Progenitor cell of endocrine pancreas (in vitro differentiated cells): Measurements from ENCODE around the gene PRR23E. TPM values are rescaled to one million over a fixed set of nuclear protein-coding genes. Genes with fewer than 3 reads are reported as not detected.

Experiments
- DNase-seq: peaks from one replicate; pipeline ENCODE4 v3.0.0; 2021; ENCODE audit warnings: low spot score; ENCODE audit not compliant: unreplicated experiment
- H3K27ac Mint-ChIP-seq: 2 replicates; pipeline ENCODE4 v1.8.0; 2021; ENCODE audit warnings: mild to moderate bottlenecking, moderate library complexity, mixed read lengths
- H3K27me3 Mint-ChIP-seq: 2 replicates; pipeline ENCODE4 v1.8.0; 2021; ENCODE audit warnings: mixed read lengths
- H3K36me3 Mint-ChIP-seq: 2 replicates; pipeline ENCODE4 v1.8.0; 2022; ENCODE audit warnings: mixed read lengths; ENCODE audit not compliant: insufficient read depth
- H3K4me1 Mint-ChIP-seq: 2 replicates; pipeline ENCODE4 v1.8.0; 2021; ENCODE audit warnings: low read depth, mixed read lengths
- H3K4me3 Mint-ChIP-seq: 2 replicates; pipeline ENCODE4 v1.8.0; 2021; ENCODE audit warnings: low read depth, mild to moderate bottlenecking, moderate library complexity, mixed read lengths
- H3K9me3 Mint-ChIP-seq: 2 replicates; pipeline ENCODE4 v1.8.0; 2021; ENCODE audit warnings: low read depth, mixed read lengths
- total RNA-seq: library from RNA; stranded (reverse); gene quantifications from 2 replicates; pipeline ENCODE4 v1.2.1, GENCODE V29; 2021
- TF ChIP-seq, protein P1 (sequence below): fragments of 200-600 bp; sonication (generic); IDR thresholded peaks from one replicate; pipeline ENCODE4 v1.5.0; 2021; ENCODE audit warnings: antibody characterized with exemption, mild to moderate bottlenecking; ENCODE audit not compliant: unreplicated experiment

The PRR23E gene
- total RNA-seq, 1 donor from 2014 or later = not detected

DNA sequence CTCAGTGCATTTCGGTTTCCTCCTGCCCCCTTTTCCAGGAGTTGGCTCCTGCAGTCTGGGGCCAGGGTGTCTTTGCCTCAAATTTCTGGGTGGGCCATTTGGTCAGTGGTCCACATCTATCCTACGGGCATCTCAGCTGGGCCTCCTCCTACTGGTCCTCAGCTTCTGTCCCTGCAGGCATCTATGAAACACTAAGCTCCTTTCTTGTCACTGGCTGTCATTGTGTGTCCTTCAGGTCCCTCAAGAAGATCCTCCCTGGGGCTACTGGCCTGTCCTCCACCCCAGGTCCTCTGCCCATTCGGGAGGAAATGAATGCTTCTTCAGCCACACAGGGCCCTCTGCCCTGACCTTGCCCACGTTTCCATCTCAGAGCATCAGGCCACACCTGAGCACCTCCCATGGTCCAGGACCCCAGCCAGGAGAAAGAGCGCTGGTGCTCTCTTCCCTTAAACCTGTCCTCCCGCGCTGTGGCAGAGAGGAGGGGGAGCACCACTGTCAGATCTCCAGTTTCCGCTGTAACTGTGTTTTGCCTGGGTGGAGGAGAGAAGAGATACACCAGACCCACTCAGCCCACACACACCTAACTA, 1.8 kb downstream of the PRR23E start:
- H3K27ac Mint-ChIP-seq = no peak overlapping the region

DNA sequence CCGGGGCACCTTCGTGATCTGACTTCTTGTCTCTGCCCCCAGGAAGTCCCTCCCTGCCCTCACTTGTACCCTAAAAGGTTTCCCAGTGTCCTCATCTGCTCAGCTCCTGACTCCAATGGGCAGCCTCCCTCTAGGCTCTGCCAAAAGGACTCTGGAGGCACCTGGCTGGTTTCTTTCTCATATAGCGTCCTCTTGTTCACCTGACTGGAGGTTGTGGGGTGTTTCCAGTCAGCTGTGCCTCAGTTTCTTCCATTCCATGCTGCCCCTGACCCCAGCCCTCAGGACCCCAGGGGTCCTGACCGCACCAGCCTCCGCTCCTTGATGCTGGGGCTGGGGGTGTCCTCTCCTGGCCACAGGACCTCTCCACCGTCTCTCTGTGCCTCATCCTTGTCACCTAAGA, 2.5 kb downstream of the PRR23E start:
- H3K27me3 Mint-ChIP-seq = peaks cover 24% of the 10 kb centered on the region

More for the DNA sequence above, 1.8 kb downstream of the PRR23E start:
- Mint-ChIP-seq H3K4me1 (peaks cover 3% of the 10 kb centered on the region), H3K4me3 (no peak overlapping the region), H3K9me3 (peaks cover 7% of the 10 kb centered on the region), H3K36me3 (no peaks in the 10 kb centered on the region), H3K27me3 (peaks cover 24% of the 10 kb centered on the region)
- TF ChIP-seq, protein P1, sequence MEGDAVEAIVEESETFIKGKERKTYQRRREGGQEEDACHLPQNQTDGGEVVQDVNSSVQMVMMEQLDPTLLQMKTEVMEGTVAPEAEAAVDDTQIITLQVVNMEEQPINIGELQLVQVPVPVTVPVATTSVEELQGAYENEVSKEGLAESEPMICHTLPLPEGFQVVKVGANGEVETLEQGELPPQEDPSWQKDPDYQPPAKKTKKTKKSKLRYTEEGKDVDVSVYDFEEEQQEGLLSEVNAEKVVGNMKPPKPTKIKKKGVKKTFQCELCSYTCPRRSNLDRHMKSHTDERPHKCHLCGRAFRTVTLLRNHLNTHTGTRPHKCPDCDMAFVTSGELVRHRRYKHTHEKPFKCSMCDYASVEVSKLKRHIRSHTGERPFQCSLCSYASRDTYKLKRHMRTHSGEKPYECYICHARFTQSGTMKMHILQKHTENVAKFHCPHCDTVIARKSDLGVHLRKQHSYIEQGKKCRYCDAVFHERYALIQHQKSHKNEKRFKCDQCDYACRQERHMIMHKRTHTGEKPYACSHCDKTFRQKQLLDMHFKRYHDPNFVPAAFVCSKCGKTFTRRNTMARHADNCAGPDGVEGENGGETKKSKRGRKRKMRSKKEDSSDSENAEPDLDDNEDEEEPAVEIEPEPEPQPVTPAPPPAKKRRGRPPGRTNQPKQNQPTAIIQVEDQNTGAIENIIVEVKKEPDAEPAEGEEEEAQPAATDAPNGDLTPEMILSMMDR = no peak
- no peak for DNase-seq

DNA sequence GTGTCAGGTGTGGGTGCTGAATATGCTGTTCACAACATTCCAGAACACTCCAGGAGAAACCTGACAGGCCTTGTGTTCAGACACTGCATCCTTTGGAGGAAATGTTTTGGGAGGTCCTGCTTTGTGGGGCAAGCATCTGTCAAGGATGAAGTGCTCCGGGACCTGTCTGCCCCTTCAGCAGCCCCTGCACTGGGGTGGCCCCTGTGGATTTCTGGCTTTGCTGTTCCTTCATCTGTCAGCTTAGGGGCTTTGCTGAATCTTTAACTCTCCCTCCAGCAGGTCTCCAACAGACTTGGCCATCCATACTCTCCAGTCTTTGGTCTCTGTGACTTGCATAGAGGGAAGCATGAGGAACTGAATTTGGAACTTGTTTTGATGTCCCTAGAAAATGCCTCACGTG, 3.1 kb downstream of the PRR23E start:
- no peak for DNase-seq
- peaks cover 3% of the 10 kb centered on the region for H3K4me1 Mint-ChIP-seq
- TF ChIP-seq, protein P1 = no peak

More for the DNA sequence above, 2.5 kb downstream of the PRR23E start:
- peaks cover 7% of the 10 kb centered on the region for H3K9me3 Mint-ChIP-seq
- no peak for DNase-seq
- H3K4me1 Mint-ChIP-seq = peaks cover 3% of the 10 kb centered on the region
- no peaks in the 10 kb centered on the region for H3K36me3 Mint-ChIP-seq
- H3K4me3 Mint-ChIP-seq = no peak overlapping the region
- H3K27ac Mint-ChIP-seq = no peak overlapping the region
- TF ChIP-seq, protein P1 = no peak

DNA sequence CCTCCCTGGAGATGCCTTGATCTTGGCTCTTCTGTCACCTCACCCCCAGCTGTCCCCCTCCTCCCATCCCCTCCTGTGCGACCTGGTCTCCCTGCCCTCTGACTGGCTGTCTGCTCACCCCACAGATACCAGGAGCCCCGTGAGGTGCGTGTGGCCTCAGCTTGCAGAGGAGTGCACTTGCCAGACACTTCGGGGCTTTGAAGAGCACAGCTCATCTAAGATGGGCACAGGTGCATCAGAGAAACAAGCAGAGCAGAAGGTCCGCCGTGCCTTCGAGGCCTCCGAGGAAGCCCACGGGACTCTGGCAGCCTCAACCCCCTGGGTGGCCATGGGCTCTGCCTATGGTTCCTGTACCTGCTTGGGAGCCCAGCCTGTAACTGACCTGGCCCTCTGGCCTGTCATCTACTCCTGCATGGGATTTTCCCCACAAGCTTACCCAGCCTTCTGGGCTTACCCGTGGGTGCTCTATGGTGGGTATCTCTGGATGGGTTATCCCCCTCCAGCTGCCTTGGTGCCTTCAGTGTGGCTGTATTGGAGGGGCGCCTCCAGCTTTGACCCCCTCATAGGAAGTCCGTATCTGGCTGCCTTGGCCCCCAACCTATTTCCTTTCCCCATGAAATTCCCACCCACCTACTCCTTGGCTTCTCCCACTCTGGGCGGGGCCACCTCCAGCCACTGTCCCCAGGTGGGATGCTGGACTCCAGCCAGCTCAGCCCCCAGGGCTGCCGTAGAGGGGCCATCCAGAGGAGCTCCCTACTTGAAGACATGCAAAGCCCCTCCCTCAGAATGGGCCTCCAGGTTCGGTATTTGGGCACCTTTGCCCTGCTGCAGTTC, 3.8 kb downstream of the PRR23E start:
- H3K36me3 Mint-ChIP-seq = no peaks in the 10 kb centered on the region
- no peak overlapping the region for H3K27ac Mint-ChIP-seq
- peaks cover 4% of the 10 kb centered on the region for H3K9me3 Mint-ChIP-seq
- peaks cover 30% of the 10 kb centered on the region for H3K27me3 Mint-ChIP-seq
- TF ChIP-seq, protein P1 = no peak
- H3K4me3 Mint-ChIP-seq = no peak overlapping the region
- no peak for DNase-seq
- H3K4me1 Mint-ChIP-seq = peaks cover 3% of the 10 kb centered on the region

More for the DNA sequence above, 3.1 kb downstream of the PRR23E start:
- Mint-ChIP-seq H3K9me3 (peaks cover 4% of the 10 kb centered on the region), H3K4me3 (no peak overlapping the region), H3K36me3 (no peaks in the 10 kb centered on the region), H3K27ac (no peak overlapping the region), H3K27me3 (peaks cover 27% of the 10 kb centered on the region)

DNA sequence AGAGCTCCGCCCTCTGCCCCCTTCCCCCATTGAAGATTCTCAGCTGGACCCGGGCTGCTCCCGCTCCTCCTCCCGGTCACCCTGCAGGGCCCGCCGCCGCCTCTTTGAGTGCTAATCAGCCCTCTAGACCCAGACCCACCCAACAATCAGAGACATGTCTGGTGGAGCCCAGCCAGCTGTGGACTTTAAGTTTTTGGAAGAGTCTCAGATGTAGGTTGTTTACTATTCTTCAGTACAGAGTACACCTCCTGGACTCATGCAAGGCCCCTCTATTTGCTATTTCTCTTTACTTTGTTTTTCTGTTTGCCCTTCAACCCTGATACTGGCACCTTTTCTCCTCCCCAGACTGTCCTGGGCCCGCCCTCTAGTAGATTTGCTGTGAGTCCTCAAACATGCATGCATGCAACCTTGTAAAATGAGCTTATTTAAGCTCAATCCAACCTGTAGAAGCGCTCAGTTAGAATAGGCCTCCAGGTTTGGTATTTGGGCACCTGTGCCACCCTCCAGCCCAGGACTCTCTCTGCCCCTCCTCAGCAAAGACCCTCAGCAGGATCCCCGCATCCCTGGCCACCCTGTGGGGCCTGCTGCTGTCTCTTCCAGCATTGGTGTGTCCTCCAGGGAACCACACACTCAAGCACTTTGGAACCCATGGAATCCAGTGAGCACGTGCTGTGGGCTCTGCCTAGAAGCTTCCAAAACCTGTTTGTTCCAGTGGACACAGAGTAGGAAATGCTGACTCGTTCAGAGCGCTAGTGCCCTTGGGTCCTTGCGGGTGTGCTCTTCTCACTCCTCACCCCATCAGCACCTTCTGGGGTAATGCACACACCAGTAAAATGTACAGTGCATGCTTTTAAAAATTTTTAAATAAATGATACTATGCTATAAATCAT, 4.6 kb downstream of the PRR23E start:
- Mint-ChIP-seq H3K9me3 (no peaks in the 10 kb centered on the region), H3K27me3 (peaks cover 30% of the 10 kb centered on the region), H3K4me1 (peaks cover 3% of the 10 kb centered on the region), H3K36me3 (no peaks in the 10 kb centered on the region), H3K4me3 (no peak overlapping the region), H3K27ac (no peak overlapping the region)
- DNase-seq = no peak
- TF ChIP-seq, protein P1 = no peak
